Activated T-cell treated with anti-CD3 and anti-CD28 coated beads, Interleukin-2, amount 50 U/mL, for 24 hours (primary cell): ENCODE measurements around the gene RBPMS2.
A peak's percentile ranks its signal among the peaks of the same experiment; 100 is the strongest.
"Not testable (repeated sequence)": the region's sequence is repeated elsewhere in the genome, so short reads cannot be mapped to it uniquely, and the experiment has no call there.

Experiments
- DNase-seq: peaks from one replicate; pipeline ENCODE4 v3.0.0-alpha.2; 2020
- H3K27ac Mint-ChIP-seq: 2 replicates; pipeline ENCODE4 v1.8.0; 2020; ENCODE audit warnings: mild to moderate bottlenecking, mixed read lengths
- H3K27me3 Mint-ChIP-seq: 2 replicates; pipeline ENCODE4 v1.8.0; 2020; ENCODE audit warnings: mixed read lengths
- H3K36me3 Mint-ChIP-seq: 2 replicates; pipeline ENCODE4 v1.8.0; 2020; ENCODE audit warnings: low read depth, mixed read lengths
- H3K4me1 Mint-ChIP-seq: 2 replicates; pipeline ENCODE4 v1.8.0; 2020; ENCODE audit warnings: low read depth, mixed read lengths
- H3K4me3 Mint-ChIP-seq: 2 replicates; pipeline ENCODE4 v1.8.0; 2020; ENCODE audit warnings: mild to moderate bottlenecking, moderate library complexity, mixed read lengths
- H3K9me3 Mint-ChIP-seq: 2 replicates; pipeline ENCODE4 v1.8.0; 2020; ENCODE audit warnings: mixed read lengths

The RBPMS2 gene

GRCh38 chr15:64775551-64776401, at the start of gene RBPMS2:
Gene RBPMS2, minus strand, starts transcription at chr15:64775589. Its CDS starts 270 bp downstream, at chr15:64775319.
- H3K27me3 Mint-ChIP-seq: peaks cover 47% of the 10 kb centered on the region
- H3K4me3 Mint-ChIP-seq: peak within 1 kb of the TSS; percentile 71
- H3K4me1 Mint-ChIP-seq: peaks cover 8% of the 10 kb centered on the region
- no peaks in the 10 kb centered on the region for H3K36me3 Mint-ChIP-seq
- DNase-seq: peak; percentile 35
- no peaks in the 10 kb centered on the region for H3K9me3 Mint-ChIP-seq
- no peak within 1 kb of the TSS for H3K27ac Mint-ChIP-seq

DNA sequence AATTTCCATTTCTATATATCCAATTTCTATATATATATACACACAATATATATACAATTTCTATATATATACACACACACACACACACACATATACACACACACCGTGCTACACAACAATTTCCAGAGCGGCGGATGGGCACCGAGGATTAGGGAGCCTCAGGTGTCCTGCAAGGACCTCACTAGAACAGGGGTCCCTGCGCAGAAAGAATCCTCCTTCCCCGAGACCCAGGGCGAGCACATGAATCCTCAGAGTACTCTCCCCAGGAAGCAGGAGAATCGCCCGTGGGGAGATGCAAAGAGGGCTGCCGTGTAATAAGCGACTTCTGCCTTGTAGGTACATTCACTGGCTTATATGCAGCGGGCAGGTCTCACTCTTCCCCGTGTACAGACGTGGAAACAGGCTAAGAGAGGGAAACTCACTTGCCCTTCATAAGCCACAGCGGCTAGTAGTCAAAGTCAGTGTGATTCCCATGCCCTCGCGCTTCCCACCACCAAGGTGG, 49.6 kb upstream of the RBPMS2 start:
- Mint-ChIP-seq H3K27ac (peak overlapping the region; percentile 85), H3K4me3 (peak overlapping the region; percentile 82)
- no peak for DNase-seq

DNA sequence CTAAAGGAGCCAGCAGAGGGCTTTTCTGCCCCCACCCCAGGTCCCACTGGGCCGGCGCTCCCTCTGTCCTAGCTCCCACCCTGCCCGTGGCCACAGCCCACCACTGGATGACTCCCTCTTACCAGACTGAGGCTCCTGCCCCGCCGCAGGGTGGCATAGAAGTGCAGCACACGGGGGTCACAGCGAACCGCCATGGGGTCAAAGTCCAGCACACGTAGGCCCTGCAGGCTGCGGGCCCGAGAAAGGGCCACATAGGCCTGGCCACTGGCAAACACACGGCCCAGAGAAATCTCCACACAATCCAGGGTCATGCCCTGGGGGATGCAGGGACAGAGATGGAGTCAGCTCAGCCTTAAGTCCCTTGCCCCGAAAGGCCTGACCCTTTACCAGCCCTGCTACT, 41.1 kb upstream of the RBPMS2 start:
- H3K9me3 Mint-ChIP-seq: no peaks in the 10 kb centered on the region

More for the DNA sequence above, 49.6 kb upstream of the RBPMS2 start:
- peaks cover 31% of the 10 kb centered on the region for H3K4me1 Mint-ChIP-seq
- H3K9me3 Mint-ChIP-seq: no peaks in the 10 kb centered on the region
- peaks cover 10% of the 10 kb centered on the region for H3K36me3 Mint-ChIP-seq
- peaks cover 20% of the 10 kb centered on the region for H3K27me3 Mint-ChIP-seq

DNA sequence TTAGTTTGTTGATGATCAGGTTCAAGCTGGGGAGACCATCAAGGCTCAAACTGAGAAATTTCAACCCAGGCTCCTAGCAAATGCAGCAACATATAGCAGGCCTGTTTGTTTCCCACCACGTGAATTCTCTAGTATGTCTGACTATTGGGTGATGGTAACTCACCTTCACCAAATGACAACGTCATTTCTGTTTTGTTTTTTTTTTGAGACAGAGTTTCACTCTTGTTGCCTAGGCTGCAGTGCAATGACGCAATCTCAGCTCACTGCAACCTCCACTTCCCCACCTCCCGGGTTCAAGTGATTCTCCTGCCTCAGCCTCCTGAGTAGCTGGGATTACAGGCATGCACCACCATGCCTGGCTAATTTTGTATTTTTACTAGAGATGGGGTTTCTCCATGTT, 39.6 kb upstream of the RBPMS2 start:
- not testable (repeated sequence) for H3K27me3 Mint-ChIP-seq, H3K4me1 Mint-ChIP-seq, H3K27ac Mint-ChIP-seq, H3K9me3 Mint-ChIP-seq, H3K36me3 Mint-ChIP-seq, DNase-seq, H3K4me3 Mint-ChIP-seq

More for the DNA sequence above, 41.1 kb upstream of the RBPMS2 start:
- H3K27me3 Mint-ChIP-seq: no peaks in the 10 kb centered on the region
- peaks cover 4% of the 10 kb centered on the region for H3K36me3 Mint-ChIP-seq
- no peak overlapping the region for H3K4me3 Mint-ChIP-seq
- DNase-seq: no peak
- H3K4me1 Mint-ChIP-seq: peaks cover 1% of the 10 kb centered on the region
- no peak overlapping the region for H3K27ac Mint-ChIP-seq

- H3K4me1 Mint-ChIP-seq, DNase-seq, H3K27ac Mint-ChIP-seq, H3K9me3 Mint-ChIP-seq, H3K36me3 Mint-ChIP-seq, H3K27me3 Mint-ChIP-seq, H3K4me3 Mint-ChIP-seq: not testable (repeated sequence)
Measured at GRCh38 chr15:64814283-64814682, 38.9 kb upstream of the RBPMS2 start.

DNA sequence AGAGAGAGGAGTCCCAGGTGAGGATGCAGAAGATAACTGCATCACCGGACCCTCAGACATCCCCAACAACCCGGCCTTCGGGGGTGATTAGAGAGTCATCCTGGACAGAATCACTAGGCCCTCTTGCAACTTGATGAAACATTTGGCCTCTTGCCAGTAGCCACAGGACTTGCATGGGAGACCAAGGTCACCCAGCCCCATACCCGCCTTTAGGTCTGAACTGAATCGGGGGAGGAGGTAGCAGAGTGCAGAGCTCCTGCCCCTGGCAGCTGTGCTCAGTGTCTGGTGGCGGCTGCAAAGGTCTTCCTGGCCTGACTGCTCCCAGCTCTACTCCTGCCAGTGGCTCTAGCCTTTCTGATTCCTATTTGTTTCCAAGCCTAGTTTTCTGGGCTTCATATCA, 37.7 kb upstream of the RBPMS2 start:
- no peak for DNase-seq
- H3K4me1 Mint-ChIP-seq: peaks cover 1% of the 10 kb centered on the region
- H3K27ac Mint-ChIP-seq: no peak overlapping the region
- no peaks in the 10 kb centered on the region for H3K9me3 Mint-ChIP-seq
- H3K36me3 Mint-ChIP-seq: no peaks in the 10 kb centered on the region
- peaks cover 3% of the 10 kb centered on the region for H3K27me3 Mint-ChIP-seq
- H3K4me3 Mint-ChIP-seq: no peak overlapping the region

DNA sequence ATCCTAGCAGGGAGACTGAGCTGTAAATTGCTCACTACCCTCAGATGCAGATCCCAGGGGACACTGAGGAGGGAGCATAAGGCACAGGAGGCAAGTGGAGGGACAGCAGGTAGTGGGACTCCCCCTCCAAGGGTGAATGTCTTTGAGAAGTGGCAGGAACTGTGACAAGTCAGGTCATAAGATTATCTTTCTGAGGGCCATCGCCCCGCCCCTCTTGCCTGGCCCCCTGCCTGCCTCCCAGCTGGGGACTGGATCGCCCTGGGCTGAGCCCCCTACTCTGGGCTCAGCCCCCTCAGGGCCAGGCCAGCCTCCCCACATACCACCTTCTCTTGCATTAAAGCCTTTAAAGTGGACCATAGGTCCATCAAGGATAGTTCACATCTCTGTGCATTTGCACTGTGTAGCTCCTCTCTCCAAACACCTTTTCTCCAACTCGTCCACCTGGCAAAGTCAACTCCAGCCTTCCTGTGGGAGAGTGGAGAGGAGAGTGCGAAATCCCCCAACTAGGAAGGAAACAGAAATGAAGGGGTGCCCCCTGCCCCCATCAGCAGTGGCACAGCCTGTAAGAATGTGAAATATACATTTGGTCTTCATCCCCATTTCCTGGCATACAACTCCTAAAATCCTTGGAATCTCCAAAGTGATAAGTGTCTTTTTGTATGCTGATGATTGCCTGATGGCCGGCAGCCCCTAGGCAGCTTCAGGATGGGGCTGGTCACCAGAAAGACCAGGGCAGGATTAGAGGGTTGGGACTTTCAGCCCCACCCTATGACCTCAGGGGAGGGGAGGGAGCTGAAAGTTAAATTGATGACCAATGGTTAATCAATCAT, 35.3 kb upstream of the RBPMS2 start:
- no peaks in the 10 kb centered on the region for H3K9me3 Mint-ChIP-seq
- DNase-seq: no peak
- H3K27me3 Mint-ChIP-seq: peaks cover 5% of the 10 kb centered on the region
- H3K36me3 Mint-ChIP-seq: no peaks in the 10 kb centered on the region
- H3K4me3 Mint-ChIP-seq: no peak overlapping the region
- H3K4me1 Mint-ChIP-seq: peaks cover 1% of the 10 kb centered on the region
- H3K27ac Mint-ChIP-seq: no peak overlapping the region

- peak; percentile 69 for DNase-seq
- no peaks in the 10 kb centered on the region for H3K36me3 Mint-ChIP-seq
- no peaks in the 10 kb centered on the region for H3K9me3 Mint-ChIP-seq
- peaks cover 1% of the 10 kb centered on the region for H3K4me1 Mint-ChIP-seq
- peaks cover 5% of the 10 kb centered on the region for H3K27me3 Mint-ChIP-seq
- no peak overlapping the region for H3K27ac Mint-ChIP-seq
- no peak overlapping the region for H3K4me3 Mint-ChIP-seq
Measured at GRCh38 chr15:64809649-64810496, 34.5 kb upstream of the RBPMS2 start.

GRCh38 chr15:64808785-64809453, 33.5 kb upstream of the RBPMS2 start:
- H3K4me3 Mint-ChIP-seq: no peak overlapping the region
- H3K36me3 Mint-ChIP-seq: no peaks in the 10 kb centered on the region
- H3K27me3 Mint-ChIP-seq: peaks cover 5% of the 10 kb centered on the region
- no peak overlapping the region for H3K27ac Mint-ChIP-seq
- peaks cover 1% of the 10 kb centered on the region for H3K4me1 Mint-ChIP-seq
- H3K9me3 Mint-ChIP-seq: no peaks in the 10 kb centered on the region
- DNase-seq: no peak

- no peaks in the 10 kb centered on the region for H3K9me3 Mint-ChIP-seq
- no peak overlapping the region for H3K4me3 Mint-ChIP-seq
- DNase-seq: no peak
- peaks cover 5% of the 10 kb centered on the region for H3K27me3 Mint-ChIP-seq
- H3K4me1 Mint-ChIP-seq: peaks cover 1% of the 10 kb centered on the region
- no peaks in the 10 kb centered on the region for H3K36me3 Mint-ChIP-seq
- no peak overlapping the region for H3K27ac Mint-ChIP-seq
Measured at GRCh38 chr15:64807751-64808222, 32.4 kb upstream of the RBPMS2 start.

GRCh38 chr15:64807051-64807749, 31.8 kb upstream of the RBPMS2 start:
- Mint-ChIP-seq H3K9me3 (no peaks in the 10 kb centered on the region), H3K36me3 (no peaks in the 10 kb centered on the region), H3K27ac (no peak overlapping the region), H3K4me1 (peaks cover 2% of the 10 kb centered on the region), H3K4me3 (no peak overlapping the region), H3K27me3 (peaks cover 5% of the 10 kb centered on the region)
- no peak for DNase-seq

DNA sequence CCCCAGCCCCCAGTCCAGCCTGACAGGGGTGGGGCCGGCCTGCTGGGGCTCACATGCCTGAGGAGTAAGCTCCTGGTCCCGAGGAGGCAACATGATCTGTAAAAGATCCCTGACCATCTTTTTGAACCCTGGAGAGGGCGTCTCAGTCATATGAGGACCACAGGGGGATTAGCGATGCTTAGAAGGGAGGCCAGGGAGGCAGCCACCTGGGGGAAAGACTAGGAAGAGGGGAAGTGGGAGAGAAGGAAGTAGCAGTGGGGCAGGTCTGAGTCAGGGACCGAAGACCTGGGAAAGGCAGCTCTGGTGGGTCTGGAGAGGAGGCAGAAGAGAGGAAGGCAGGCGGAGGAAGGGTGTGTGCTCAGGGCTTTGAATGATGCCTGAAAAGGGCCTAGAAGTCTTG, 31.1 kb upstream of the RBPMS2 start:
- Mint-ChIP-seq H3K36me3 (no peaks in the 10 kb centered on the region), H3K9me3 (no peaks in the 10 kb centered on the region), H3K4me1 (peaks cover 5% of the 10 kb centered on the region), H3K27me3 (peaks cover 5% of the 10 kb centered on the region), H3K4me3 (no peak overlapping the region), H3K27ac (no peak overlapping the region)
- DNase-seq: no peak

- H3K9me3 Mint-ChIP-seq: no peaks in the 10 kb centered on the region
- no peaks in the 10 kb centered on the region for H3K36me3 Mint-ChIP-seq
- peaks cover 5% of the 10 kb centered on the region for H3K27me3 Mint-ChIP-seq
- no peak for DNase-seq
- H3K4me1 Mint-ChIP-seq: peaks cover 4% of the 10 kb centered on the region
- H3K27ac Mint-ChIP-seq: no peak overlapping the region
- no peak overlapping the region for H3K4me3 Mint-ChIP-seq
Measured at GRCh38 chr15:64804619-64805018, 29.2 kb upstream of the RBPMS2 start.
